ENCODE measurements around the gene MPEG1. TPM values are rescaled to one million over a fixed set of nuclear protein-coding genes. Genes with fewer than 3 reads are reported as not detected.

MPEG1 gene
- total RNA-seq, 1 donor: 84.1 TPM

DNA sequence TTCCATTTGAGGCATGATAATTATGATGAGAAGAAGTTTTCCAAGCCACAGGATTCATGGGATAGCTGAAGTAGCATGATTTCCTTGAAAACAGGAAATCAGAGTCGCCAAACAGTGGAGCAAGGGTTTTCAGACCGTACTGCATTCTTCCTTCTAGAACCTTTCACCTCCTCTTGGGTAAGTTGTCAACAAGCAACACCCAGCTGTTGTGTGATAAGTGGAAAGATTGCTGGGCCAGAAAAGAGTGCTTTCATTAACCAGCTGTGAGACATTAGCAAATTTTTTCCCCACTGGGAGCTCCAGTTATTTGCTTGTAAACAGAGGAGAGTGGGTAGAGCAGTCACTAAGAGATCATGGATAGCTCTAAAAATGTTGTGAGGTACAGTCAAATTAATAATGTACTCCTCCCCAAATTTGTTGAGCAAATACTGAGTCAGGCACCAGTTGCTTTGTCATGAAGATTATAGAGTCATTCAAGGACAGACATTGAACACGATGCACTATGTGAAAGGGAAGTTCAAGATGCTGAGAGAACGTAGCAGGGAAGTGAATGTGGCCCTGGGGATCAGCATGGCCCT, 11.7 kb upstream of the MPEG1 start:
- Histone ChIP-seq H3K4me3 (ENCODE audit: low read length) (no peak overlapping the region), H3K4me1 (ENCODE audit: insufficient read depth, low read length) (peaks cover 66% of the 10 kb centered on the region), H3K27me3 (ENCODE audit: insufficient read depth, low read length) (no peaks in the 10 kb centered on the region), H3K9me3 (ENCODE audit: low read depth, low read length) (no peaks in the 10 kb centered on the region)

DNA sequence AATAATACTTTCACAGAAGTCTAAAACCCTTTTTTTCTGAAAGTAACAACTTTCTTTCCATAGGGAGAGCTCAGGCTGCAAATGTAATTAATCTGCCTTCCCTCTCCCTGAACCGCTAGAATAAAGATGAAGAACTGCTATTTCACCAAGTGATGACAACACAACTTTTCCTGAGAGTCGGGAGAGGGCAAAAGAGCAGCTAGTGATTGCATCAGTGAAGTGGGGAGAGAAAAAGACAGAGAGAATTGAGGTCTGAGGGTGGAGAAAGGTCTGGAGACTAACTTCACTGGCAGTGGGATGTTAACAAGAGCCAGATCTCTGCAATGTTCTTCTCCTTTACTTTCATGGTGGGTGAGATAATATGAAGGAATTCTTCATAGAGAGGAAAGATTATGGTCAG, 10.9 kb upstream of the MPEG1 start:
- H3K27me3 ChIP-seq (ENCODE audit: insufficient read depth, low read length): no peaks in the 10 kb centered on the region
- peaks cover 74% of the 10 kb centered on the region for H3K4me1 ChIP-seq (ENCODE audit: insufficient read depth, low read length)
- H3K9me3 ChIP-seq (ENCODE audit: low read depth, low read length): no peaks in the 10 kb centered on the region
- H3K4me3 ChIP-seq (ENCODE audit: low read length): no peak overlapping the region

DNA sequence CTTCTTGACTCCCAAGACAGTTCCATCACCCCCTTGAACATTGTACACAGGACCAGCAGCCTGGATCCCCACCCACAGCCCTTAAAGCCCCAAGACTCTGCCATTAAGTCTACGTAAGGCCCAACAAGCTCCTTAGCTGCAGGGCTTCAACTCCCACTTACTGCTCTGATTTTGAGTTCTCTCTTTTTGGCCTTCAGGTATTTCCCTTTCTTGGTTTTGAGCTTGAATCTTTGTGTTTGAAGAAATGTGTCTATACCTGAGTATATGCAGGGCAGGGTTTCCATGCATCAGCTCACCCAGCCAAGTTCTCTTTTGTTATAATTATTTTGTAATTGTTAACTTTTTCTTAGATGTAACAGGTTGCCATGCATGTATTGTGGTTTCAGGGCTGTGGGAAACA, 10.4 kb upstream of the MPEG1 start:
- H3K4me1 ChIP-seq (ENCODE audit: insufficient read depth, low read length): peaks cover 78% of the 10 kb centered on the region
- H3K9me3 ChIP-seq (ENCODE audit: low read depth, low read length): no peaks in the 10 kb centered on the region
- H3K4me3 ChIP-seq (ENCODE audit: low read length): no peak overlapping the region
- H3K27me3 ChIP-seq (ENCODE audit: insufficient read depth, low read length): no peaks in the 10 kb centered on the region

DNA sequence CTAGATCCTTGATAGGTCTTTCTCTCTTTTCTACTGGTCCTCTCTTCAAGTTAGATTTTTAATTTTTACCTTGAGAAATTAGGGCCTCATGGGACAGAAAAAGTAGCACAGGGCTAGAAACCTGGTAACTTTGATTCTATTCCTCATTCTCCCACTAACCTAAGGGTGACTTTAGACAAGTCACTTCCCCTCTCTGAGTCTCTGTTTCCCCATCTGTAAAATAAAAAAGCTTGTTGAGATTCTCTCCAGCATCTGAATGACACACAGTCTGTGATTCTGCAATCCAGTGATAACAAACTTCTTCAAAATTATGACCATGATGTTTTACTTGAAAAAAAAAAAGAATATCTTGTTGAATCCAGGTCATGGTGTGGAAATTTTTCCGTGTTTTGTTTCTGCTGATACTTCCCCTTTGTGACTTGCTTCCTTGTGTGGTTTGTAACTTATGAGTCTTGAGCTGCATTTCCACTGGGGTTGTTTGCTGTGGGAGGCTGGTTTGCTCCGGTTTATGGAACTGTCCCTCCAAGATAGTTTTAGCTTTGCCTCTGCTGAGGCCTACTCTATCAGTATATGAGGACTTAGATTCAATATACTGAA, 9.8 kb upstream of the MPEG1 start:
- no peak overlapping the region for H3K4me3 ChIP-seq (ENCODE audit: low read length)
- H3K4me1 ChIP-seq (ENCODE audit: insufficient read depth, low read length): peaks cover 84% of the 10 kb centered on the region

DNA sequence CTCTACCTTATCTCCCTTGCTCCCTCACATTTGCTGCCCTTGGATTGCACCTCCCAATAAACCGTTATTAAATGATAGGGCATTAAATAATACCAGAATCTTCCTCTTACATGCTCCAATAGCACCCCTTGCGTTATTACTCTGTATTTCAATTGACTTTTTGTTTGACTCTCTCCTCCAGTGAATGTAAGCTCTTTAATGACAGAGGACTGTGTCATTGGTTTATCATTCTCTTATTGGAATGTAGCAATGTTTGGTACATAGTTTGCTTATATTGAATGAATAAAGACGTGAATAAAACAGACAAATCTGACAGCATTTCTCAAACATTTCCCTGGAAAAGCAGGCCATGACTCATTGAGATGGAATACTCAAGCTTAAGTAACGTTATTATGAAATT, 8.7 kb upstream of the MPEG1 start:
- H3K4me3 ChIP-seq (ENCODE audit: low read length): no peak overlapping the region
- H3K27me3 ChIP-seq (ENCODE audit: insufficient read depth, low read length): no peaks in the 10 kb centered on the region
- peaks cover 96% of the 10 kb centered on the region for H3K4me1 ChIP-seq (ENCODE audit: insufficient read depth, low read length)
- H3K9me3 ChIP-seq (ENCODE audit: low read depth, low read length): no peaks in the 10 kb centered on the region

More for the DNA sequence above, 9.8 kb upstream of the MPEG1 start:
- no peaks in the 10 kb centered on the region for H3K9me3 ChIP-seq (ENCODE audit: low read depth, low read length)
- no peaks in the 10 kb centered on the region for H3K27me3 ChIP-seq (ENCODE audit: insufficient read depth, low read length)

DNA sequence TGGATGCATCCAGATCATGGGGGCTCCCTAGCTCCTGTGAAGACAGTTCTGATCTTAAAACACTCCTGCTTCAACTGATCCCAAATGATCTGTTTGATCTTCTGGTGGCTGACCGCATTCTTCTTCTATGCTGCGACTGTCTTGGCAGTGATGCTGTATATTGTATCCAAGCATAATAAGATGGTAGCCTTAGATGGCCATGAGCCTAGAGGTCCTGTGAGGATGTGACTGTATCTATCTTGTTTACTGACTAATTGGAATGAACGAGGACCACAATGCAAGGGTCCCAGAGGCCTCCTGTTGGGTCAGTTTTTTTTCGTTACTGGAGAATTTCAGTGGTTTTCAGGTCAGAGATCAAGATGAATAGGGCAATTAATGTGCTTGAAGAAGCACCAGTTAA, 7.1 kb upstream of the MPEG1 start:
- Histone ChIP-seq H3K9me3 (ENCODE audit: low read depth, low read length) (no peaks in the 10 kb centered on the region), H3K4me1 (ENCODE audit: insufficient read depth, low read length) (peaks cover 98% of the 10 kb centered on the region), H3K27me3 (ENCODE audit: insufficient read depth, low read length) (no peaks in the 10 kb centered on the region), H3K4me3 (ENCODE audit: low read length) (no peak overlapping the region)

DNA sequence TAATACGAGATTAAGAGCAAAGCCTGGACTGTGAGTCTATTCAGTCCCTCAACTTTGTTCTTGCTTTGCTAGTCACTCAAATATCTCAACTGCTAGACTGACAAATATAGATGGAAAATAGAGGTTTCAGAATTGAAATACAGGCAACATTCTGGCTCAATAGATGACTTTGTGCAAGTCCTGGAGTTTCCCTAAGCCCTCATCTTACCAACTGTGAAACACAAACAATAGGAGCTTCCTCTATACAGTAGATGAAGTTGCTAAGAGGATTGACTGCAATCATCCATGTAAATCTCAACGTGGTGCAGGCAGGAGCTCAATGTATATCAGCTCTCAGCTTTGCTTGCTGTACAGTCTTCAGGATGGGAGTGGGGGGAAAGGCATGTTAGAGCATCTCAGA, 6.2 kb upstream of the MPEG1 start:
- Histone ChIP-seq H3K4me3 (ENCODE audit: low read length) (no peak overlapping the region), H3K4me1 (ENCODE audit: insufficient read depth, low read length) (peaks cover 98% of the 10 kb centered on the region), H3K27me3 (ENCODE audit: insufficient read depth, low read length) (no peaks in the 10 kb centered on the region), H3K9me3 (ENCODE audit: low read depth, low read length) (no peaks in the 10 kb centered on the region)

DNA sequence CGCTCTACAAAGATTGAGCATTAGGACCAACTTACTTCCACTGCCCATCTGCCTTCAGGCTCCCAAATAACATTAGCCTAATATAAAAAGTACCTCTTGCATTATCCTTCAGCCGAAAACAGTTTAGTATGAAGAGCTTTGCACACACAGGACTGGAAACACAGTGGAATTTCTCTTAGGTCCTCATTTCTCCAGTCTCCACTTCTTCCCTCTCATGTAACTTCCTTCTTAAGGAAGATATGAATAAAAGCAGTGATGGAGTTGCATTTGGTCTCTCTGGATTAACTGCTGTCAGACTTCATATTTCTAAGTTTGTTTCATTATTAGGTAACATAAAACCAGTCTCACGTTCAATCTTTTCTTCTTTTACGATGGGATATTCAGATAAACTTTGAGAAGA, 5.6 kb upstream of the MPEG1 start:
- no peaks in the 10 kb centered on the region for H3K9me3 ChIP-seq (ENCODE audit: low read depth, low read length)
- H3K4me1 ChIP-seq (ENCODE audit: insufficient read depth, low read length): peaks cover 98% of the 10 kb centered on the region
- H3K27me3 ChIP-seq (ENCODE audit: insufficient read depth, low read length): no peaks in the 10 kb centered on the region
- no peak overlapping the region for H3K4me3 ChIP-seq (ENCODE audit: low read length)

DNA sequence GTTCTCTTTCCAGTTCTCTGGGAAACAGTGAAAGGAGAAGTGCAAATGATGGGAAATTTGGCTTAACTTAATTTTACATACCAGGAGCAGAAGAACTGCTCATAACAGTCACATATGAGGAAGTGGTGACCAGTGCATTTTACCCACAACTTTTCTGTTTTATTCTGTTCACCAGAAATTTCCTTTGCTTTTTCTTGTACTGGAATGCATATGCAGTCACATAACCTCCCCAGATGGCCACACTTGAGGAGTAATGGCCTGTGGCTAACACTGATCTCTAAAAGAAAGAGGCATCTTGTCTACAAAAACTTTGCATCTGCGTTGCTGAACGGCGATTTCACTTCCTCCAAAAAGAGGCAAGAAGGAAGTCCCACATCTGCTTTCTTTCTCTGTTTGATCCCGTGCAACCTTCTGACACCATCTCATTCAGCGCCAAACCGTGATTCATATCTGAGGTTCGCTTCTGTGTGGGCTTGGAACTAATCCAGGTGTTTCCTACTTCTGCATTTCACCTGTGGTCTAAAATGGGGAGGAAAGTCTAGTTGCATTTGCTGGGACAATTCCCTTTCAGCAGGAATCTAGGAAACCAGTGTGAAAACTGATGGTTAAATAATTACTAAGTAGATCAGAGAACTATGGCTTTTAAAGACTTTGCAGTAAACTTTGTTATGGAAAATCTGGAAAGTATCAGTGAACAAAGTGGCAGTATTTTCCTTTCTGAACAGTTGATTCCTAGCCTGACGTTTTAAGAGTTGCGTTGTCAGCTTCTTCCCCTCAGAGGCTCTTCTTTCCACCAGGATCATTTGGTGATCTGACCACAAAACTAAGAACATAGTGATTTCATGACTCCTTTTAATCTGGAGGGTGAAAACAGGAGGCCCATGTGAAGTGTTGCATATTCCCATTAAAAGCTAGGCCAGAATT, 4.2 kb upstream of the MPEG1 start:
- no peaks in the 10 kb centered on the region for H3K27me3 ChIP-seq (ENCODE audit: insufficient read depth, low read length)
- no peaks in the 10 kb centered on the region for H3K9me3 ChIP-seq (ENCODE audit: low read depth, low read length)
- H3K4me1 ChIP-seq (ENCODE audit: insufficient read depth, low read length): peaks cover 92% of the 10 kb centered on the region
- no peak overlapping the region for H3K4me3 ChIP-seq (ENCODE audit: low read length)

DNA sequence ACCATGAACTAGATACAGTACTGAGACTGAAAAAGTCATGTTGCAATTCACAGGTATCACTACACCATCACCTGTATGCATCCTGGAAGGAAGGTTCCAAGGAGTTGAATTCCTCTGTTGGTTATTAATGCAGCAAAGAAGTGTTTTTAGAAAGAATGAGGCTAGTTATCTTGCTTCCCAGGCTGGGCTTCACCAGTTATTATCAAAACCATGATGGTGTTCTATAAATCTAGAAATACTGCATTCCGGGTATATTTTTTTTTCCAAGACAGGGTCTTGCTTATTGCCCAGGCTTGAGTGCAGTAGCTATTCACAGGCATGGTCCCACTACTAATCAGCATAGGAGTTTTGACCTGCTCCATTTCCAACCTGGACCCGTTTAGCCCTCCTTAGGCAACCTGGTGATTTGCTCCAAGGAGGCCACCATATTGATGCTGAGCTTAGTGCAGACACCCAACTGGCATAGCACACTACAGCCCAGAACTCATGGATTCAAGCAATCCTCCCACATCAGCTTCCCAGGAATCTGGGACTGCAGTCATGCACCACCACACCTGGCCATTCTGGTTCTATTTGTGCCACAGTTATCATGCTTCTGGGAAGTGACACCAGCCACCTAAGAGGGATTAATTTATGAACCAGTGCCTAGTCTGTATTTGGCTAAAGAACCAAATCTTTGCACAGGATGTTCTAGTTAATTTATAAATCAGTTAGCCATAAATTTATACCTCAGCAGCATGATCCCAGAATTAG, 1.6 kb upstream of the MPEG1 start:
- Histone ChIP-seq H3K27me3 (ENCODE audit: insufficient read depth, low read length) (no peaks in the 10 kb centered on the region), H3K4me3 (ENCODE audit: low read length) (no peak overlapping the region), H3K4me1 (ENCODE audit: insufficient read depth, low read length) (peaks cover 66% of the 10 kb centered on the region), H3K9me3 (ENCODE audit: low read depth, low read length) (no peaks in the 10 kb centered on the region)

DNA sequence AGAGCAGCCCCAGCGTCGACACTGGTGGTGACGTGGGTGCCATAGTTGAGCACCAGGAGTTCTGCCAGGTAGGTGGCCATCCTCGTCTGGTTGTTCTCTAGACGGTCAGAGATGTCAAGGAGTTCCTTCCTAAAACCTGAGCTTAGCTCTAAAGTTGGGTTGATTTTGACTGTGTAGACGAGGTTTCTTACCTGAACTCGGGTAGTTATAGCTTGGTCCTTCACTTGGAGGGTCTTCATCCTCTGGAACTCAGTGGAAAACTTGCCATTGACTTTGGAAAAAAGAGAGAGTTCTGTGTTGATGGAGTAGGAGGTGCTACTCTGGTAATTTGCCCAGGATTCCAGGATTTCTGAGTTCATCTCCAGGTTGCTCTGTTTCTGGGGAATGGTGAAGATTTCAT, 505 bp downstream of the MPEG1 start:
- H3K4me1 ChIP-seq (ENCODE audit: insufficient read depth, low read length): peaks cover 55% of the 10 kb centered on the region
- no peaks in the 10 kb centered on the region for H3K27me3 ChIP-seq (ENCODE audit: insufficient read depth, low read length)
- H3K4me3 ChIP-seq (ENCODE audit: low read length): peak overlapping the region; percentile 63

DNA sequence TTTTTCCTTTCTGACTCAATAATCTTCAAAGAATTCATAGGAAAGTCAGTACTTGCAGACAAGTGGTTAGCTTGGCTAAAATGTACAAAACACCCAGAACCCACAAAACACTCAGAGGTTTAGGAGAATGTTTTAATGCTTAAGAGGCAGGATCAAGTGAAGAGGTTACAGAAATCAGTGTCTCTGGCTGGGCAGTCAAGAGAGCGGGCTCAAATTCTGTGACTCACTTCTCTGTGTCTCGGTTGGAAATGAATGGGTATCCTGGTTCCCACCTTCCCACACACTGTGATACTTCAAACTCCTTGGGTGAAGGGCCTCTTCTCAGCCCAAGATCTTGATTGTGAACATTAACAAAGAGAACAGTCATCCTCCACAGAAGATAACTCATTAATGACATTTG, 3.8 kb downstream of the MPEG1 start:
- Histone ChIP-seq H3K4me1 (ENCODE audit: insufficient read depth, low read length) (peaks cover 56% of the 10 kb centered on the region), H3K27me3 (ENCODE audit: insufficient read depth, low read length) (no peaks in the 10 kb centered on the region), H3K4me3 (ENCODE audit: low read length) (peak overlapping the region; percentile 63), H3K9me3 (ENCODE audit: low read depth, low read length) (no peaks in the 10 kb centered on the region)

More for the DNA sequence above, 505 bp downstream of the MPEG1 start:
- H3K9me3 ChIP-seq (ENCODE audit: low read depth, low read length): no peaks in the 10 kb centered on the region

DNA sequence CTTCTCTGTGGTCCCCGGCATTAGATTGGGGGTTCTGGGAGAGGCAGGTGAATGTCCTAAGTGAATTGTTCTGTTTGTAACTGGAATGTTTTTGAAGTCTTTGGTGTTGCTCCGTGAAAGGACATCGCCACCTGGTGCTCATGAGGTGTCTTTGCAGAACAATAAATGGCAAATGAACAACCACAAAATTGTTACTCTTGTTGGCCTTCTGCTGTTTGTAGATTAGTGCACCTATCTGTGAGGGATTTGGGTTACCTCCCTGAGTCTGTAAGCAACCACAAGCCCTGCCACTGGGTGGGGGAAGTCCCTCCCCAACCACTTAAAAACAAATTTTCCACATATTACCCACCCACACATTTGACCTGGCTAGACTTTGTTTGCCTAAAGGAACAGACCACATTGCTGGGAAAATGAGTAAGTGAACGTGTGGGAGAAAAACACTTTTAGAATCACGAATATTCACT, 4.7 kb downstream of the MPEG1 start:
- peak overlapping the region; percentile 63 for H3K4me3 ChIP-seq (ENCODE audit: low read length)
- H3K27me3 ChIP-seq (ENCODE audit: insufficient read depth, low read length): no peaks in the 10 kb centered on the region
- no peaks in the 10 kb centered on the region for H3K9me3 ChIP-seq (ENCODE audit: low read depth, low read length)
- peaks cover 49% of the 10 kb centered on the region for H3K4me1 ChIP-seq (ENCODE audit: insufficient read depth, low read length)

DNA sequence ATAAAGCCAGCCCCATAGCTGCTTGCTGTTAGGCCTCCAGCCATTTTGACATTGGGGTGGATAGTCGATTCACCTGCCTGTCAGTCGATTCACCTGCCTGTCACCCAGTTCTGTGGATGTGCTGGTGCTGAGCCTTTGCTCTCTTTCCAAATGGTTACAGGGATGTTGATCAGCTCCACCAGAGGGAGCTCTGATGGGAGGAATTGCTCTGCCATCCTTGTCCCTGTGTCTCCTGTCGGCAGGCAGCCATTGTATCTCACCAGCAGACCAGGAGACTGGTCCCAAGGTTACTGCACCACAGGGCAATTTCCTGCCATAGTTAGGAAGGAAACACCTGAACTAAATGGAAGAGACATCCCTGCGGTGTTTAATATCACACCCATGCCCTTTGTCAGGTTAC, 6.1 kb downstream of the MPEG1 start:
- no peaks in the 10 kb centered on the region for H3K9me3 ChIP-seq (ENCODE audit: low read depth, low read length)
- no peaks in the 10 kb centered on the region for H3K27me3 ChIP-seq (ENCODE audit: insufficient read depth, low read length)
- H3K4me1 ChIP-seq (ENCODE audit: insufficient read depth, low read length): peaks cover 45% of the 10 kb centered on the region
- no peak overlapping the region for H3K4me3 ChIP-seq (ENCODE audit: low read length)

DNA sequence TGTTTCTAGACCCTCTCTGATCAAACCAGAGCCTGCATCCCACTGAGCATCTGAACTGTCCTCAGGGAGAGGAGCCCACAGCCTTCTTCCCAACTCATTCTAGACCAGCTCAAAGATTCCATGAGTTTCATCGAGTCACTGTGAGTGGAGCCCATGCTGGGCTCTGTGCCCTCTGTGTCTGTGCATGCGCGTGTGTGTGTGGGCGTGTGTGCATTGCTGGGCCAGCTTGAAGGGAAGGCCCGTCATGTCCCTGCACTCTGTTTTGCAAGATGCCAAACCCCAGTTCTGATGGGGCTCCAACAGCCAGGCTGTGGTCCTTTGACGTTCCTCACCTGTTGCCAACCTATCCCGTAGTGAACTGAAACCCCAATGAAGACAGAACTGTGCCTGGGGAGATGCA, 7.1 kb downstream of the MPEG1 start:
- H3K27me3 ChIP-seq (ENCODE audit: insufficient read depth, low read length): no peaks in the 10 kb centered on the region
- peaks cover 45% of the 10 kb centered on the region for H3K4me1 ChIP-seq (ENCODE audit: insufficient read depth, low read length)
- H3K4me3 ChIP-seq (ENCODE audit: low read length): no peak overlapping the region
- no peaks in the 10 kb centered on the region for H3K9me3 ChIP-seq (ENCODE audit: low read depth, low read length)

Measured in mononuclear cell (primary cell).